Endothelial cell of umbilical vein (primary cell): ENCODE results near the gene MASP1. TPM values are rescaled to one million over a fixed set of nuclear protein-coding genes. Genes with fewer than 3 reads are reported as not detected.

ENCODE experiments used
- BruUV-seq: library from RNA; stranded (reverse); fragments of 400-500 nt; replicated peaks from 2 replicates; lab custom pipeline; 2021; lab: Mats Ljungman, UMichigan
- CTCF ChIA-PET: fragments of 300-600, 350-600 bp; sonication (Branson Sonifier 250); formaldehyde crosslinking; loops from one replicate; lab custom pipeline; 2021; ENCODE audit warnings: antibody characterized with exemption, inconsistent platforms; lab: Charles Lee
- POLR2A ChIA-PET: fragments of 300-600, 350-600 bp; sonication (Branson Sonifier 250); formaldehyde crosslinking; loops from one replicate; lab custom pipeline; 2021; ENCODE audit warnings: antibody characterized with exemption, inconsistent platforms; lab: Charles Lee
- DNase-seq: peaks from one replicate; pipeline ENCODE4 v3.0.0-alpha.2; 2011; ENCODE audit warnings: low read depth, low spot score
- FAIRE-seq: peaks from 2 replicates; lab custom pipeline; 2011; peaks lifted over from hg19 to GRCh38; lab: Jason Lieb, UNC
- H2AFZ ChIP-seq: 2 replicates; pipeline ENCODE4 v1.6.0; 2012; ENCODE audit warnings: low read depth, low read length, control low read depth, inconsistent platforms
- H3K27ac ChIP-seq: 2 replicates; pipeline ENCODE4 v1.5.1; 2011; ENCODE audit warnings: low read depth, mild to moderate bottlenecking, control low read depth, low read length, moderate library complexity; ENCODE audit not compliant: insufficient read depth
- H3K27me3 ChIP-seq, 2 experiments: 2 replicates each; pipeline versions ENCODE4 v1.6.0 to v1.6.1; 2011; ENCODE audit warnings: low read length in 2 of 2, mixed read lengths in 1 of 2; ENCODE audit not compliant: control insufficient read depth in 2 of 2, insufficient read depth in 2 of 2
- H3K36me3 ChIP-seq, 2 experiments: 2 replicates in 1 of 2; 3 replicates in 1 of 2; pipeline ENCODE4 v1.5.1; 2011; ENCODE audit warnings: low read length in 2 of 2, mild to moderate bottlenecking in 1 of 2, moderate library complexity in 1 of 2; ENCODE audit not compliant: control insufficient read depth in 2 of 2, insufficient read depth in 2 of 2; ENCODE audit errors: extremely low read depth in 1 of 2
- H3K4me1 ChIP-seq: 3 replicates; pipeline ENCODE4 v1.5.1; 2011; ENCODE audit warnings: mild to moderate bottlenecking, low read length; ENCODE audit not compliant: control insufficient read depth, insufficient read depth; ENCODE audit errors: extremely low read depth
- H3K4me2 ChIP-seq: 2 replicates; pipeline ENCODE4 v1.6.1; 2011; ENCODE audit warnings: low read length, control low read depth, mixed read lengths; ENCODE audit not compliant: insufficient read depth
- H3K4me3 ChIP-seq, 3 experiments: fragments of 200-600 bp in 1 of 3; sonication (generic), shearing (Covaris generic) in 1 of 3; replicated peaks in 1 of 3; 2 replicates each; pipeline ENCODE4 v1.5.1; 2011 to 2016; ENCODE audit warnings: control low read depth in 3 of 3, low read length in 3 of 3, mild to moderate bottlenecking in 2 of 3, inconsistent platforms in 1 of 3, low read depth in 1 of 3, moderate library complexity in 1 of 3; ENCODE audit not compliant: insufficient read depth in 1 of 3
- H3K79me2 ChIP-seq: 2 replicates; pipeline ENCODE4 v1.6.0; 2012; ENCODE audit warnings: low read length, inconsistent platforms; ENCODE audit not compliant: control insufficient read depth, insufficient read depth
- H3K9ac ChIP-seq: replicated peaks from 2 replicates; pipeline ENCODE3; 2011; ENCODE audit warnings: low read length, control low read depth; ENCODE audit not compliant: insufficient read depth; ENCODE audit errors: extremely low read depth
- H3K9me1 ChIP-seq: replicated peaks from 3 replicates; pipeline ENCODE4 v1.6.0; 2011; ENCODE audit warnings: mild to moderate bottlenecking, low read length; ENCODE audit not compliant: control insufficient read depth, insufficient read depth; ENCODE audit errors: extremely low read depth
- H3K9me3 ChIP-seq: replicated peaks from 2 replicates; pipeline ENCODE4 v1.5.1; 2012; ENCODE audit warnings: low read length, inconsistent platforms; ENCODE audit not compliant: control insufficient read depth, insufficient read depth
- H4K20me1 ChIP-seq: replicated peaks from 2 replicates; pipeline ENCODE3; 2011; ENCODE audit warnings: mild to moderate bottlenecking, low read length; ENCODE audit not compliant: control insufficient read depth, insufficient read depth; ENCODE audit errors: extremely low read depth
- EZH2 ChIP-seq: IDR thresholded peaks from 2 replicates; pipeline ENCODE4 v1.6.1; 2012; ENCODE audit warnings: borderline replicate concordance, low read depth, mild to moderate bottlenecking, moderate library complexity, low read length, inconsistent platforms; ENCODE audit not compliant: severe bottlenecking
- FOS ChIP-seq: IDR thresholded peaks from 2 replicates; pipeline ENCODE4 v1.6.1; 2011; ENCODE audit warnings: mild to moderate bottlenecking, low read length, moderate library complexity, borderline replicate concordance; ENCODE audit not compliant: insufficient read depth
- GATA2 ChIP-seq: IDR thresholded peaks from 2 replicates; pipeline ENCODE4 v1.7.0; 2011; ENCODE audit warnings: low read depth, mild to moderate bottlenecking, moderate library complexity, mixed read lengths, low read length; ENCODE audit not compliant: insufficient read length, insufficient read depth
- JUN ChIP-seq: IDR thresholded peaks from 2 replicates; pipeline ENCODE4 v1.6.1; 2011; ENCODE audit warnings: borderline replicate concordance, low read depth; ENCODE audit not compliant: insufficient read length, insufficient read depth
- MYC ChIP-seq: IDR thresholded peaks from one replicate; pipeline ENCODE4 v1.6.1; 2011; ENCODE audit warnings: mild to moderate bottlenecking, low read depth, low read length
- POLR2A ChIP-seq: IDR thresholded peaks from 2 replicates; pipeline ENCODE4 v1.6.1; 2012; ENCODE audit warnings: low read depth, mild to moderate bottlenecking, control low read depth, low read length
- POLR2AphosphoS5 ChIP-seq: IDR thresholded peaks from 2 replicates; pipeline ENCODE4 v1.6.1; 2012; ENCODE audit warnings: low read depth, mild to moderate bottlenecking, control low read depth, low read length, moderate library complexity; ENCODE audit not compliant: insufficient read depth
- dilution Hi-C: fragments of 300-500 bp; cut with MboI; formaldehyde crosslinking; loops from one replicate; pipeline ENCODE4 v1.15.0; 2019; ENCODE audit warnings: low sequenced_read_pairs; ENCODE audit not compliant: extremely low pct_ligation_motif_present
- intact Hi-C: fragments of 100-400 bp; cut with micrococcal nuclease; formaldehyde crosslinking; loops from one replicate; pipeline ENCODE4 v1.10.0; 2022
- polyA plus RNA-seq, 4 experiments: library from polyadenylated mRNA; depleted of rRNA in 3 of 4; stranded (reverse) in 3 of 4; unstranded in 1 of 4; fragments of >200 nt; gene quantifications; 2 replicates each; pipeline versions ENCODE4 v1.2.1 to v1.2.3, GENCODE V29; 2011 to 2012; ENCODE audit warnings: missing spikeins in 1 of 4
- total RNA-seq: library from RNA; stranded (reverse); gene quantifications from 2 replicates; pipeline ENCODE4 v1.2.3, GENCODE V29; 2021
- TF ChIP-seq, protein P1 (sequence below): IDR thresholded peaks from 2 replicates; pipeline ENCODE4 v1.6.1; 2011; ENCODE audit not compliant: insufficient read depth, insufficient read length
- TF ChIP-seq, protein P2 (sequence below), 2 donors: IDR thresholded peaks; 1 replicate in 1 of 2; 2 replicates in 1 of 2; pipeline ENCODE4 v1.5.1; 2011; ENCODE audit warnings: low read length in 2 of 2, mild to moderate bottlenecking in 2 of 2, moderate library complexity in 2 of 2, control low read depth in 1 of 2, inconsistent platforms in 1 of 2, low read depth in 1 of 2; ENCODE audit not compliant: insufficient read depth in 1 of 2; ENCODE audit errors: extremely low read depth in 1 of 2

Gene MASP1
- total and polyA plus RNA-seq, 2 donors (not counting 3 experiments of a cell fraction or from before 2014, with no cell fraction given) = 0.31 to 0.50 TPM

DNA sequence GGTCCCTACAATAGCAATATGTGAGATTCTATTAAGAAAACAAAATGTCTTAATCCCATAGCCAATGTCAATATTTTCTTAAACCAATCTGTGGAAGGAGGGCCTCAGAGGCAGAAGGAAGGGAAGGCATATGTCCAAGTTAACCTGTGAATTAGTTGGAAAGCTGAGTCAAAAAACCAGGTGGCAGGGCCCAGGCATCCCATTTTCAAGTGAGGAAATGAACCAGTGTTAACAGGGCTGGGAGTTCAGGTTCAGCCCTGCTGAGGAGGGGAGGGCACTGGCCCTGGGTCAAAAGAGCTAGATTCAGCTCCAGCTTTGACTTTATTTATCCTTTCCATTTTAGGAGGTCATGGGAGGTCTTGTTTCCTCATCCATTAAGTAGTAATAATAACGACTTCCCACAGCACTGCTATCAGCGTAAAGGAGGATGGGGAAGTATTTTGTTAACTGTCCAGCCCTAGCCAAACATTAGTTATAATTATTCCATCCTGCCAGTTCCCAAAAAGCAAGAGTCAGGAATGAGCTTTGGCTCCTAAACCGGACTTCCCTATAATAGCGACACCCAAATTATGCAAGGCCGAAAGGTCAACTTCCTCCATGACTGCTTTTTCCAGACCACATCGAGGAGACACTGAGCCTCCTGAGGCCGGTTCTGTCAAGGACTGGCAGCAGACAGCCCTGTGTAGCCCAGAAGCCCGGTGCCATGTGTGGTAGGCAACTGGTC lies 3.2 kb downstream of the MASP1 start:
- ChIA-PET POLR2A (no interaction called here), CTCF (interaction anchor here (0.8 to 1.1 kb wide), 4 partner anchors 15 to 124 kb away, joined by 3 to 5 read pairs (median 3); no protein-coding TSS in a partner anchor)
- Histone ChIP-seq H3K4me2 (no peak overlapping the region), H3K9ac (no peak overlapping the region), H3K9me1 (no peaks in the 10 kb centered on the region), H3K9me3 (no peaks in the 10 kb centered on the region), H3K4me1 (no peaks in the 10 kb centered on the region), H3K4me3 (no peak overlapping the region), H3K27me3 (peaks cover 0 to 3% of the 10 kb centered on the region in 2 experiments), H3K36me3 (no peaks in the 10 kb centered on the region), H2AFZ (no peak overlapping the region), H4K20me1 (no peaks in the 10 kb centered on the region), H3K27ac (no peak overlapping the region), H3K79me2 (no peaks in the 10 kb centered on the region)
- no peak for FAIRE-seq
- dilution Hi-C loops (no loop called here), intact Hi-C loops (no loop called here)
- TF ChIP-seq, protein P1, sequence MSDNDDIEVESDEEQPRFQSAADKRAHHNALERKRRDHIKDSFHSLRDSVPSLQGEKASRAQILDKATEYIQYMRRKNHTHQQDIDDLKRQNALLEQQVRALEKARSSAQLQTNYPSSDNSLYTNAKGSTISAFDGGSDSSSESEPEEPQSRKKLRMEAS = no peak
- TF ChIP-seq MYC (no peak), GATA2 (no peak)
- peak; percentile 47 for DNase-seq
- BruUV-seq = no TSS peak

DNA sequence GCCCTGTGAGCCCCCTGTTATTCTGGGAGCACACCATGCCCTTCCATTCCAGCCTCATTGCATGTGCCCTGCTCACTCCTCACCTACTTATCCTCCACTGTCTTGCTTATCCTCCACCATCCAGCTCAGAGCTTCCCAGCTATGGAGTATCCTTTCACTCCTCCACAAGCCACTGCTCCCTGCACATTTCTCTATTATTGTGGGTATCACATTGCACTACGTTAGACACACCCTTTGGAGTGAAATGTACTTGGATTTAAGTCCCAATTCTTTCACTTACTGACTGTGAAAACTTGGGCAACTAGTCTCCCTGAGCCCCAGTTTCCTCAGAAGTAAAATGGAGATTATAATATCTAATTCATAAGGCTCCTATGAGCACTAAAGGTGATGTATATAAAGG lies 4.3 kb downstream of the MASP1 start:
- H3K36me3 ChIP-seq = no peaks in the 10 kb centered on the region
- H2AFZ ChIP-seq = no peak overlapping the region
- dilution Hi-C loops (no loop called here), intact Hi-C loops (no loop called here)
- no peaks in the 10 kb centered on the region for H4K20me1 ChIP-seq
- no peaks in the 10 kb centered on the region for H3K4me1 ChIP-seq
- no peak overlapping the region for H3K4me2 ChIP-seq
- peaks cover 0 to 3% of the 10 kb centered on the region in 2 experiments for H3K27me3 ChIP-seq
- no TSS peak for BruUV-seq
- CTCF ChIA-PET = interaction anchor here (1.1 kb wide), 1 partner anchor 67 kb away, joined by 3 read pairs; no protein-coding TSS in a partner anchor
- no peaks in the 10 kb centered on the region for H3K9me1 ChIP-seq
- DNase-seq (no peak), FAIRE-seq (no peak)
- H3K9ac ChIP-seq = no peak overlapping the region
- no peak overlapping the region for H3K27ac ChIP-seq
- H3K9me3 ChIP-seq = no peaks in the 10 kb centered on the region
- no peak overlapping the region for H3K4me3 ChIP-seq
- TF ChIP-seq EZH2 (no peak), FOS (no peak), GATA2 (no peak), POLR2A (no peak), JUN (no peak), POLR2AphosphoS5 (no peak), MYC (no peak)
- TF ChIP-seq, protein P2, sequence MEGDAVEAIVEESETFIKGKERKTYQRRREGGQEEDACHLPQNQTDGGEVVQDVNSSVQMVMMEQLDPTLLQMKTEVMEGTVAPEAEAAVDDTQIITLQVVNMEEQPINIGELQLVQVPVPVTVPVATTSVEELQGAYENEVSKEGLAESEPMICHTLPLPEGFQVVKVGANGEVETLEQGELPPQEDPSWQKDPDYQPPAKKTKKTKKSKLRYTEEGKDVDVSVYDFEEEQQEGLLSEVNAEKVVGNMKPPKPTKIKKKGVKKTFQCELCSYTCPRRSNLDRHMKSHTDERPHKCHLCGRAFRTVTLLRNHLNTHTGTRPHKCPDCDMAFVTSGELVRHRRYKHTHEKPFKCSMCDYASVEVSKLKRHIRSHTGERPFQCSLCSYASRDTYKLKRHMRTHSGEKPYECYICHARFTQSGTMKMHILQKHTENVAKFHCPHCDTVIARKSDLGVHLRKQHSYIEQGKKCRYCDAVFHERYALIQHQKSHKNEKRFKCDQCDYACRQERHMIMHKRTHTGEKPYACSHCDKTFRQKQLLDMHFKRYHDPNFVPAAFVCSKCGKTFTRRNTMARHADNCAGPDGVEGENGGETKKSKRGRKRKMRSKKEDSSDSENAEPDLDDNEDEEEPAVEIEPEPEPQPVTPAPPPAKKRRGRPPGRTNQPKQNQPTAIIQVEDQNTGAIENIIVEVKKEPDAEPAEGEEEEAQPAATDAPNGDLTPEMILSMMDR (IDR thresholded peaks at IDR 0.05; ENCODE audit: extremely low read depth in 1 of 2, insufficient read depth in 1 of 2, low read depth in 1 of 2, low read length in 2 of 2) = no peak
- TF ChIP-seq, protein P1 = no peak
- POLR2A ChIA-PET = no interaction called here
- no peaks in the 10 kb centered on the region for H3K79me2 ChIP-seq
